ENCODE measurements around the gene DENND4C.
"Not testable (repeated sequence)": the region's sequence is repeated elsewhere in the genome, so short reads cannot be mapped to it uniquely, and the experiment has no call there.

The DENND4C gene

DNA sequence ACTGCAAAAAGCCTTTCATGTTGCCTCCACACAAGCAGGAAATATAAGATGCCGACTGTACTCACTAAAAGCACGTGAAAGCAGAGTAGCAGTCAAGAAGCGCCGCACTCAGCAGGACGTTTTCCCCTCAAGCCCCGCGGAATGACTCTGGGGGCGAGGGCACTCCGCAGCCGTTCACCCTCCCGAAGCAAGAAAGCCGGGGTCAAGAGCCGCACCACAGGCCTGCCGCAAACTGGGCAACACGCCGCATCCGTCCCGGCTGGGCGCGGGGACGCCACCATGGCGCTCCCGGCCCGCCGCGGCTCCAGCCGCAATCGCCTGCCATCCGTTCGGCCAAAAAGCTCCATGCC is 149.2 kb downstream of the DENND4C start:
- TF ChIP-seq, protein P1, sequence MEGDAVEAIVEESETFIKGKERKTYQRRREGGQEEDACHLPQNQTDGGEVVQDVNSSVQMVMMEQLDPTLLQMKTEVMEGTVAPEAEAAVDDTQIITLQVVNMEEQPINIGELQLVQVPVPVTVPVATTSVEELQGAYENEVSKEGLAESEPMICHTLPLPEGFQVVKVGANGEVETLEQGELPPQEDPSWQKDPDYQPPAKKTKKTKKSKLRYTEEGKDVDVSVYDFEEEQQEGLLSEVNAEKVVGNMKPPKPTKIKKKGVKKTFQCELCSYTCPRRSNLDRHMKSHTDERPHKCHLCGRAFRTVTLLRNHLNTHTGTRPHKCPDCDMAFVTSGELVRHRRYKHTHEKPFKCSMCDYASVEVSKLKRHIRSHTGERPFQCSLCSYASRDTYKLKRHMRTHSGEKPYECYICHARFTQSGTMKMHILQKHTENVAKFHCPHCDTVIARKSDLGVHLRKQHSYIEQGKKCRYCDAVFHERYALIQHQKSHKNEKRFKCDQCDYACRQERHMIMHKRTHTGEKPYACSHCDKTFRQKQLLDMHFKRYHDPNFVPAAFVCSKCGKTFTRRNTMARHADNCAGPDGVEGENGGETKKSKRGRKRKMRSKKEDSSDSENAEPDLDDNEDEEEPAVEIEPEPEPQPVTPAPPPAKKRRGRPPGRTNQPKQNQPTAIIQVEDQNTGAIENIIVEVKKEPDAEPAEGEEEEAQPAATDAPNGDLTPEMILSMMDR (IDR thresholded peaks at IDR 0.05; ENCODE audit: insufficient read depth, low read depth, low read length, missing control alignments): no peak
- peak overlapping the region; percentile 99 for H3K4me3 ChIP-seq (ENCODE audit: low read depth, low read length)
- peak; percentile 54 for DNase-seq (ENCODE audit: low read depth)

DNA sequence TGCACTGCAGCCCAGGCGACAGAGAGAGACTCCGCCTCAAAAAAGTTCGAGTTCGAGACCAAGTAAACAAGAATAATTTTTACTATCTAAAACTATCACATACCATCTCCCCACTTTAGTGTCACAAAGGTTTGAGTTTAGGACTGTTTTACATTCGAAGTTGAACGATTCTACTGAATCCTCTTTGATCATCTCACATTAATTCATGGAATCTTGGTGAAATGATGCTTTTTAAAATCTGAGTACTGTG is 150.3 kb downstream of the DENND4C start:
- no peak for DNase-seq (ENCODE audit: low read depth)
- peak overlapping the region; percentile 99 for H3K4me3 ChIP-seq (ENCODE audit: low read depth, low read length)
- TF ChIP-seq, protein P1 (IDR thresholded peaks at IDR 0.05; ENCODE audit: insufficient read depth, low read depth, low read length, missing control alignments): no peak

DNA sequence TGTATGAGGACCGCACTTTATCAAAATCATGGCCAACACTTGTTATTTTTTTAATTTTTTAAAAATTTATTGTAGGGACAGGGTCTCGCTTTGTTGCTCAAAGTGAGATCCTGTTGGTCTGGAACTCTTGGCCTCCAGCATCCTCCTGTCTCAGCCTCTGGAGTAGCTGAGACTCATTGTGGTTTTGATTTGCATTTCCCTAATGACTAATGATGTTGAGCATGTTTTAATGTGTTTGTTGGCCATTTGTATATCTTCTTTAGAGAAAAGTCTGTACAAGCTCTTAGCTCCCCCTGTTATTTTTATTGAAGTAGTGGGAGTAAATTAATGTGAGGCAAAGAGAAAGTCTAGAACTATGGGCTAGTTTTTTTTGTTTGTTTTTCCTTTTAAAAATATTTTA is 151.2 kb downstream of the DENND4C start:
- DNase-seq (ENCODE audit: low read depth): no peak
- TF ChIP-seq, protein P1 (IDR thresholded peaks at IDR 0.05; ENCODE audit: insufficient read depth, low read depth, low read length, missing control alignments): no peak
- no peak overlapping the region for H3K4me3 ChIP-seq (ENCODE audit: low read depth, low read length)

DNA sequence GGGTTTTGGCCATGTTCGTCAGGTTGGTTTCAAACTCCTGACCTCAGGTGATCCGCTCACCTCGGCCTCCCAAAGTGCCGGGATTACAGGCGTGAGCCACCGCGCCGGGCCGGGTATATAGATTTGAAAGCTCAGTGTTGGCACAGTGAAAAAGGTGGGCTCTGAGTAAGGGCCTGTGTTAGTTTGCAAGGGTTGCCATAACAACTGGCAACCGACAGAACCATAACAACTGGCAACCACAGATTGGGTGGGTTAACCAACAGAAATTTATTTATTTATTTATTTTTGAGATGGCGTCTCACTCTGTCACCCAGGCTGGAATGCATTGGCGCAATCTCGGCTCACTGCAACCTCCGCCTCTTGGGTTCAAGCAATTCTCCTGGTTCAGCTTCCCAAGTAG is 154.7 kb downstream of the DENND4C start:
- not testable (repeated sequence) for DNase-seq (ENCODE audit: low read depth); H3K4me3 ChIP-seq (ENCODE audit: low read depth, low read length)

DNA sequence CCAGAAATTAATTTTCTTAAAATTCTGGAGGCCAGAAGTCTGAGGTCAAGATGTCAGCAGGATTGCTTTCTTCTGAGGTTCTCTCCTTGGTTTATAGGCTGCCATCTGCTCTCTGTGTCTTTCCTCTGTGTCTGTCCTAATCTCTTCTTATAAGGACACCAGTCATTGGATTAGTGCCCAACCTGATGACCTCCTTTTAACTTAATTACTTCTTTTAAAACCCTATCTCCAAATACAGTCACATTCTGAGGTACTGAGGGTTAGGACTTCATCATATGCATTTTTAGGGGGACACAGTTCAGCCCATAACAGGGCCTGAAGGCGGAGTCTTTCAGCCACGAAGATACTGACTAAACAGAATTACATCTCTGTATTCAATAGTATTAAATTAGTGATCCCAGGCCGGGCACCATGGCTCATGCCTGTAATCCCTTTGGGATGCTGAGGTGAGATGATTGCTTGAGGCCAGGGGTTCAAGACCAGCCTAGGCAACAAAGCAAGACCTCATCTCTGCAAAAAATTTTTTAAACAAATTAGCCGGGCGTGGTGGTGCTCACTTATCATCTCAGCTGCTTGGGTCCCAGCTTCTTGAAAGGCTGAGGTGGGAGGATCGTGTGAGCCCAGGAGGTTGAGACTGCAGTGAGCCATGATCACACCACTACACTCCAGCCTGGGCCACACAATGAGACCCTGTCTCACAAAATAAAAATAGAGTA is 155.5 kb downstream of the DENND4C start:
- H3K4me3 ChIP-seq (ENCODE audit: low read depth, low read length): no peak overlapping the region
- no peak for DNase-seq (ENCODE audit: low read depth)
- TF ChIP-seq, protein P1 (IDR thresholded peaks at IDR 0.05; ENCODE audit: insufficient read depth, low read depth, low read length, missing control alignments): no peak

DNA sequence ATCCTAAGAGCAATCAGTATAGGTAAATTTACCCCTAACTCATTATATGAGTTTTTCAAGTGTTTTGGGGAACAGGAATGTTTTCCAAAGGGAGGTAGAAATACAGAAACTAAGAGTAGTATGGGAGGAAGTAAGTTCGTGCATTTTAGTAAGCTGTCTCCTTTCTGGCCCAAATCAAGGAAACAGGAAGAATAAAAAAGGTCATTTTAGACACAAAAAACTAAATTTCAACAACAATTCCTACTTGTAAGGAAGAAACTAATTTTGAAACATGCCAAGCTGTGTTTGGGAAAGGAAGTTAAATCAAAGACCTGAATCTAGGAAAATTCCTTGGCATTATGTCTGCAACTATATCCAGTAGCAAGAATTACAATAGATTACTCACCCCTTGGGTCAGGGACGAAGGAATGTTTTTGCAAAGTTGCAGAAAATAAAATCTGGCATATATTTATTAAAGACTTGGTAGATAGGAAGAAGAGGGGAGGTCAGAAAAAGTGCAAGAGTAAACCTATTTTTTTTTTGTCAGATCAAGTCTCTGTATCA is 156.1 kb downstream of the DENND4C start:
- no peak overlapping the region for H3K4me3 ChIP-seq (ENCODE audit: low read depth, low read length)
- DNase-seq (ENCODE audit: low read depth): no peak
- TF ChIP-seq, protein P1 (IDR thresholded peaks at IDR 0.05; ENCODE audit: insufficient read depth, low read depth, low read length, missing control alignments): no peak

DNA sequence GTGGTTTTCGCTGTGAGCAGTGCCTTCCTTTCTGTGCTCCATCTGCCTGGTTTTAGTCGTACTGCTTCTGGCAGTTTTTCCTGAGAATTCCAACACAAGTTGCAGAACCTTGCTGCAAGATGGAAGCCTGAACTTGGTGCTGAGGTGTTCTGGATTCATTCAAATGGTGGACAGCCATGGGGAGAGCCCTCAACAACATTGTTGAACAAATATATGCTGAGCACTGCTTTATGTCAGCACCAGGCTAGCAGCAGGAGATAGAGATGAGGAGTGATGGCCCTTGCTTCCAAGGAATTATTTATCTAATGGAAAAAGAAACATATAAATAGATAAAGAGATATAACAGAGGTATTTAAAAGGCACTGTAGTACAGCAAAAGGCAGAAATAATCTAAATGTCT is 156.8 kb downstream of the DENND4C start:
- DNase-seq (ENCODE audit: low read depth): no peak
- H3K4me3 ChIP-seq (ENCODE audit: low read depth, low read length): no peak overlapping the region
- TF ChIP-seq, protein P1 (IDR thresholded peaks at IDR 0.05; ENCODE audit: insufficient read depth, low read depth, low read length, missing control alignments): no peak

DNA sequence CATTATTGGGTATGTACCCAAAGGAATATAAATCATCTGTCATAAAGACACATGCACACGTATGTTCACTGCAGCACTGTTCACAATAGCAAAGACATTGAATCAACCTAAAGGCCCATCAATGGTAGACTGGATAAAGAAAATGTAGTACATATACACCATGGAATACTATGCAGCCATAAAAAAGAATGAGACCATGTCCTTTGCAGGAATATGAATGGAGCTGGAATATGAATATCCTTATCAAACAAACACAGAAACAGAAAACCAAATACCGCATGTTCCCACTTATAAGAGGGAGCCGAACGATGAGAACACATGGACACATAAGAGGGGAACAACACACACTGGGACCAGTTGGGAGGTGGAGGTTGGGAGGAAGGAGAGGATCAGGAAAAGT is 159.0 kb downstream of the DENND4C start:
- DNase-seq (ENCODE audit: low read depth); H3K4me3 ChIP-seq (ENCODE audit: low read depth, low read length): not testable (repeated sequence)

Data from GM12865 (cell line).